ENCODE measurements around the gene INPP4A.

GRCh38 chr2:98492441-98492840 lies 47.8 kb downstream of the INPP4A start:
- TF ChIP-seq CTCF (IDR thresholded peaks at IDR 0.05; ENCODE audit: insufficient read depth, low read length) (no peak), POLR2AphosphoS5 (IDR thresholded peaks at IDR 0.05; ENCODE audit: low read depth) (no peak)
- TF ChIP-seq, protein P1, sequence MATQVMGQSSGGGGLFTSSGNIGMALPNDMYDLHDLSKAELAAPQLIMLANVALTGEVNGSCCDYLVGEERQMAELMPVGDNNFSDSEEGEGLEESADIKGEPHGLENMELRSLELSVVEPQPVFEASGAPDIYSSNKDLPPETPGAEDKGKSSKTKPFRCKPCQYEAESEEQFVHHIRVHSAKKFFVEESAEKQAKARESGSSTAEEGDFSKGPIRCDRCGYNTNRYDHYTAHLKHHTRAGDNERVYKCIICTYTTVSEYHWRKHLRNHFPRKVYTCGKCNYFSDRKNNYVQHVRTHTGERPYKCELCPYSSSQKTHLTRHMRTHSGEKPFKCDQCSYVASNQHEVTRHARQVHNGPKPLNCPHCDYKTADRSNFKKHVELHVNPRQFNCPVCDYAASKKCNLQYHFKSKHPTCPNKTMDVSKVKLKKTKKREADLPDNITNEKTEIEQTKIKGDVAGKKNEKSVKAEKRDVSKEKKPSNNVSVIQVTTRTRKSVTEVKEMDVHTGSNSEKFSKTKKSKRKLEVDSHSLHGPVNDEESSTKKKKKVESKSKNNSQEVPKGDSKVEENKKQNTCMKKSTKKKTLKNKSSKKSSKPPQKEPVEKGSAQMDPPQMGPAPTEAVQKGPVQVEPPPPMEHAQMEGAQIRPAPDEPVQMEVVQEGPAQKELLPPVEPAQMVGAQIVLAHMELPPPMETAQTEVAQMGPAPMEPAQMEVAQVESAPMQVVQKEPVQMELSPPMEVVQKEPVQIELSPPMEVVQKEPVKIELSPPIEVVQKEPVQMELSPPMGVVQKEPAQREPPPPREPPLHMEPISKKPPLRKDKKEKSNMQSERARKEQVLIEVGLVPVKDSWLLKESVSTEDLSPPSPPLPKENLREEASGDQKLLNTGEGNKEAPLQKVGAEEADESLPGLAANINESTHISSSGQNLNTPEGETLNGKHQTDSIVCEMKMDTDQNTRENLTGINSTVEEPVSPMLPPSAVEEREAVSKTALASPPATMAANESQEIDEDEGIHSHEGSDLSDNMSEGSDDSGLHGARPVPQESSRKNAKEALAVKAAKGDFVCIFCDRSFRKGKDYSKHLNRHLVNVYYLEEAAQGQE (IDR thresholded peaks at IDR 0.05; ENCODE audit: insufficient replicate concordance, low read depth) = no peak

Measured in HL-60 (cell line).